H9 (cell line): ENCODE measurements around the gene RC3H2. TPM values are rescaled to one million over a fixed set of nuclear protein-coding genes. Genes with fewer than 3 reads are reported as not detected.

Experiments used
- DNase-seq: peaks from one replicate; pipeline ENCODE4 v3.0.0-alpha.2; 2017
- H2AFZ ChIP-seq: one replicate; pipeline ENCODE4 v1.6.1; 2013; ENCODE audit warnings: mild to moderate bottlenecking, low read length, control low read depth, moderate library complexity
- H2AK5ac ChIP-seq: 2 replicates; pipeline ENCODE4 v1.6.1; 2013; ENCODE audit warnings: low read length, control low read depth, mixed read lengths; ENCODE audit not compliant: insufficient read length
- H2BK120ac ChIP-seq: one replicate; pipeline ENCODE4 v1.6.1; 2013; ENCODE audit warnings: low read depth, mild to moderate bottlenecking, low read length, control low read depth, inconsistent platforms; ENCODE audit not compliant: poor library complexity, severe bottlenecking
- H2BK12ac ChIP-seq: 2 replicates; pipeline ENCODE4 v1.6.1; 2013; ENCODE audit warnings: low read length, control low read depth, mixed read lengths, low read depth; ENCODE audit not compliant: insufficient read length
- H2BK15ac ChIP-seq: 2 replicates; pipeline ENCODE4 v1.6.1; 2013; ENCODE audit warnings: low read depth, low read length, control low read depth
- H2BK20ac ChIP-seq: one replicate; pipeline ENCODE4 v1.6.1; 2013; ENCODE audit warnings: low read depth, mild to moderate bottlenecking, low read length, control low read depth, inconsistent platforms; ENCODE audit not compliant: poor library complexity, severe bottlenecking
- H2BK5ac ChIP-seq: 2 replicates; pipeline ENCODE4 v1.6.1; 2013; ENCODE audit warnings: low read length, control low read depth, mixed read lengths; ENCODE audit not compliant: insufficient read length
- H3K14ac ChIP-seq: 2 replicates; pipeline ENCODE4 v1.6.1; 2013; ENCODE audit warnings: low read length, control low read depth; ENCODE audit not compliant: insufficient read depth
- H3K18ac ChIP-seq: 2 replicates; pipeline ENCODE4 v1.6.1; 2013; ENCODE audit warnings: low read depth, mild to moderate bottlenecking, mixed read lengths, low read length, control low read depth; ENCODE audit not compliant: insufficient read length
- H3K23ac ChIP-seq: 2 replicates; pipeline ENCODE4 v1.6.1; 2013; ENCODE audit warnings: low read length, control low read depth, mixed read lengths, low read depth; ENCODE audit not compliant: insufficient read length
- H3K23me2 ChIP-seq: 2 replicates; pipeline ENCODE4 v1.6.1; 2013; ENCODE audit warnings: low read depth, mild to moderate bottlenecking, mixed read lengths, low read length, control low read depth; ENCODE audit not compliant: insufficient read length, poor library complexity, severe bottlenecking
- H3K27ac ChIP-seq: 2 replicates; pipeline ENCODE4 v1.5.1; 2013; ENCODE audit warnings: low read length, control low read depth, mixed read lengths, low read depth; ENCODE audit not compliant: insufficient read length
- H3K27me3 ChIP-seq: 2 replicates; pipeline ENCODE4 v1.6.1; 2013; ENCODE audit warnings: low read length, control low read depth, inconsistent platforms; ENCODE audit not compliant: insufficient read depth
- H3K4ac ChIP-seq: 2 replicates; pipeline ENCODE4 v1.6.1; 2013; ENCODE audit warnings: low read depth, mild to moderate bottlenecking, control low read depth, inconsistent platforms, low read length, moderate library complexity
- H3K4me1 ChIP-seq: 2 replicates; pipeline ENCODE4 v1.6.1; 2013; ENCODE audit warnings: low read length, control low read depth, inconsistent platforms; ENCODE audit not compliant: insufficient read depth
- H3K4me2 ChIP-seq: 2 replicates; pipeline ENCODE4 v1.6.1; 2013; ENCODE audit warnings: low read length, control low read depth, mixed read lengths; ENCODE audit not compliant: insufficient read length, insufficient read depth
- H3K56ac ChIP-seq: 2 replicates; pipeline ENCODE4 v1.6.1; 2013; ENCODE audit warnings: low read depth, mild to moderate bottlenecking, mixed read lengths, low read length, control low read depth; ENCODE audit not compliant: insufficient read length
- H3K79me1 ChIP-seq: 2 replicates; pipeline ENCODE4 v1.6.1; 2013; ENCODE audit warnings: low read depth, mild to moderate bottlenecking, moderate library complexity, low read length, control low read depth, inconsistent platforms; ENCODE audit not compliant: insufficient read depth, poor library complexity, severe bottlenecking
- H3K79me2 ChIP-seq: 2 replicates; pipeline ENCODE4 v1.6.1; 2013; ENCODE audit warnings: low read length, control low read depth, inconsistent platforms; ENCODE audit not compliant: insufficient read depth
- H3K9ac ChIP-seq: 2 replicates; pipeline ENCODE4 v1.6.1; 2013; ENCODE audit warnings: low read length, control low read depth, mixed read lengths; ENCODE audit not compliant: insufficient read length; ENCODE audit errors: extremely low read depth
- H3K9me3 ChIP-seq: one replicate; pipeline ENCODE4 v1.6.1; 2013; ENCODE audit warnings: low read depth, low read length, inconsistent platforms; ENCODE audit not compliant: control insufficient read depth
- H3T11ph ChIP-seq: one replicate; pipeline ENCODE4 v1.6.1; 2013; ENCODE audit warnings: mild to moderate bottlenecking, low read length, control low read depth, inconsistent platforms
- H4K20me1 ChIP-seq: one replicate; pipeline ENCODE4 v1.6.1; 2013; ENCODE audit not compliant: control insufficient read depth, insufficient read length, insufficient read depth
- H4K5ac ChIP-seq: 2 replicates; pipeline ENCODE4 v1.6.1; 2013; ENCODE audit warnings: low read depth, mild to moderate bottlenecking, mixed read lengths, low read length, control low read depth; ENCODE audit not compliant: insufficient read length
- H4K8ac ChIP-seq: replicated peaks from 2 replicates; pipeline ENCODE4 v1.6.1; 2013; ENCODE audit warnings: low read length, control low read depth, mixed read lengths, low read depth; ENCODE audit not compliant: insufficient read length
- H4K91ac ChIP-seq: 2 replicates; pipeline ENCODE4 v1.6.1; 2013; ENCODE audit warnings: low read depth, mild to moderate bottlenecking, moderate library complexity, mixed read lengths, low read length, control low read depth; ENCODE audit not compliant: insufficient read length
- H3K27ac Mint-ChIP-seq, 3 experiments: 2 replicates in 2 of 3; 3 replicates in 1 of 3; pipeline ENCODE4 v1.8.0; 2020 to 2021; ENCODE audit warnings: mixed read lengths in 3 of 3, mild to moderate bottlenecking in 1 of 3, moderate library complexity in 1 of 3
- H3K27me3 Mint-ChIP-seq: 2 replicates; pipeline ENCODE4 v1.8.0; 2021; ENCODE audit warnings: low read depth, mild to moderate bottlenecking, moderate library complexity, mixed read lengths
- H3K36me3 Mint-ChIP-seq, 3 experiments: 2 replicates in 2 of 3; 3 replicates in 1 of 3; pipeline ENCODE4 v1.8.0; 2020 to 2021; ENCODE audit warnings: low read depth in 3 of 3, mixed read lengths in 3 of 3; ENCODE audit not compliant: insufficient read depth in 1 of 3
- H3K4me1 Mint-ChIP-seq, 2 experiments: 2 replicates each; pipeline ENCODE4 v1.8.0; 2020; ENCODE audit warnings: mixed read lengths in 2 of 2
- H3K4me3 Mint-ChIP-seq, 2 experiments: 2 replicates in 1 of 2; 3 replicates in 1 of 2; pipeline ENCODE4 v1.8.0; 2020 to 2021; ENCODE audit warnings: mild to moderate bottlenecking in 2 of 2, mixed read lengths in 2 of 2, moderate library complexity in 1 of 2
- H3K9me3 Mint-ChIP-seq, 2 experiments: 2 replicates in 1 of 2; 3 replicates in 1 of 2; pipeline ENCODE4 v1.8.0; 2020; ENCODE audit warnings: mild to moderate bottlenecking in 2 of 2, mixed read lengths in 2 of 2, moderate library complexity in 1 of 2
- whole genome bisulfite sequencing: extraction: QIAGEN DNeasy Blood & Tissue Kit; methylation state at CpG from one replicate; pipeline ENCODE4 v1.1.7; 2013; ENCODE audit warnings: missing lambda C conversion rate, low lambda C conversion rate, mixed read lengths; ENCODE audit not compliant: insufficient read length; ENCODE audit errors: extremely low coverage; 5-methylcytosine and 5-hydroxymethylcytosine counted together
- total RNA-seq: library from RNA; stranded (reverse); gene quantifications from 2 replicates; pipeline ENCODE4 v1.2.1, GENCODE V29; 2021
- TF ChIP-seq, protein P1 (sequence below): fragments of 200-600 bp; sonication (generic); conservative IDR thresholded peaks from 3 replicates; pipeline ENCODE4 v1.8.0; 2021; ENCODE audit warnings: antibody characterized with exemption, mild to moderate bottlenecking

Gene RC3H2
- total RNA-seq, 1 experiment from 2014 or later: 49.0 TPM

DNA sequence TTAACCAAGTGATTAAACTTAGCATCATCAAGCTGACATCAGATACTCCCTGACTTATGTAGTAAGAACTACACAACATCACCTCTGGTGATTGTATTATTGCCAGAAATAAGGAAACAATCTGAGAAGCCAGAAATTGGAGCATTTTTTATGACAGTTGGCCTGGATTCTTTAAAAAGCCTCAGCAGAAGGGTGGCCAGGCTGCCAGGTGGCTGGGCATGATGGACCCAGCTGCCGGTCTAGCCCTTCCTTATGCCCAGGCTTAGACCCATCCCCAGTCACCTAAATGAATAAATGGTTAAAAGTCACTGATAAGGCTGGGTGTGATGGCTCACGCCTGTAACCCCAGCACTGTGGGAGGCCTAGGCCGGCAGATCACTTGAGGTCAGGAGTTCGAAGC is 92.4 kb downstream of the RC3H2 start:
- Histone ChIP-seq H2BK15ac (no peak overlapping the region), H3T11ph (no peak overlapping the region), H3K27me3 (no peaks in the 10 kb centered on the region), H4K20me1 (no peaks in the 10 kb centered on the region), H2BK12ac (no peak overlapping the region), H2AK5ac (no peak overlapping the region), H3K4ac (no peak overlapping the region), H2AFZ (no peak overlapping the region), H2BK20ac (no peak overlapping the region), H2BK120ac (no peak overlapping the region), H3K79me1 (no peaks in the 10 kb centered on the region), H2BK5ac (no peak overlapping the region), H3K4me1 (no peaks in the 10 kb centered on the region; the same call in 1 of the 2 replicates), H4K8ac (no peak overlapping the region), H4K91ac (no peak overlapping the region), H3K18ac (no peak overlapping the region), H3K9ac (no peak overlapping the region), H3K56ac (no peak overlapping the region), H3K23ac (no peak overlapping the region), H3K79me2 (no peaks in the 10 kb centered on the region), H3K14ac (no peak overlapping the region), H4K5ac (no peak overlapping the region), H3K27ac (no peak overlapping the region), H3K23me2 (no peaks in the 10 kb centered on the region), H3K9me3 (no peaks in the 10 kb centered on the region), H3K4me2 (no peak overlapping the region)
- H3K4me1 Mint-ChIP-seq: no peaks in the 10 kb centered on the region; a peak in 2 of 4 replicates
- DNase-seq: no peak
- no peak overlapping the region for H3K4me3 Mint-ChIP-seq
- WGBS: no CpG with 5 or more reads among the region's 4 CpGs
- no peak overlapping the region for H3K27ac Mint-ChIP-seq
- H3K36me3 Mint-ChIP-seq: peaks cover 0 to 6% (median 3%) of the 10 kb centered on the region in 3 experiments
- H3K9me3 Mint-ChIP-seq: no peaks in the 10 kb centered on the region; a peak in 1 of 5 replicates
- H3K27me3 Mint-ChIP-seq: no peaks in the 10 kb centered on the region
- TF ChIP-seq, protein P1, sequence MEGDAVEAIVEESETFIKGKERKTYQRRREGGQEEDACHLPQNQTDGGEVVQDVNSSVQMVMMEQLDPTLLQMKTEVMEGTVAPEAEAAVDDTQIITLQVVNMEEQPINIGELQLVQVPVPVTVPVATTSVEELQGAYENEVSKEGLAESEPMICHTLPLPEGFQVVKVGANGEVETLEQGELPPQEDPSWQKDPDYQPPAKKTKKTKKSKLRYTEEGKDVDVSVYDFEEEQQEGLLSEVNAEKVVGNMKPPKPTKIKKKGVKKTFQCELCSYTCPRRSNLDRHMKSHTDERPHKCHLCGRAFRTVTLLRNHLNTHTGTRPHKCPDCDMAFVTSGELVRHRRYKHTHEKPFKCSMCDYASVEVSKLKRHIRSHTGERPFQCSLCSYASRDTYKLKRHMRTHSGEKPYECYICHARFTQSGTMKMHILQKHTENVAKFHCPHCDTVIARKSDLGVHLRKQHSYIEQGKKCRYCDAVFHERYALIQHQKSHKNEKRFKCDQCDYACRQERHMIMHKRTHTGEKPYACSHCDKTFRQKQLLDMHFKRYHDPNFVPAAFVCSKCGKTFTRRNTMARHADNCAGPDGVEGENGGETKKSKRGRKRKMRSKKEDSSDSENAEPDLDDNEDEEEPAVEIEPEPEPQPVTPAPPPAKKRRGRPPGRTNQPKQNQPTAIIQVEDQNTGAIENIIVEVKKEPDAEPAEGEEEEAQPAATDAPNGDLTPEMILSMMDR: no peak
